HK-2 (cell line): ENCODE data around the gene IRAG1.

Experiments
- DNase-seq: peaks from one replicate; pipeline ENCODE4 v3.0.0-alpha.2; 2018; ENCODE audit not compliant: unreplicated experiment

The IRAG1 gene, protein sequence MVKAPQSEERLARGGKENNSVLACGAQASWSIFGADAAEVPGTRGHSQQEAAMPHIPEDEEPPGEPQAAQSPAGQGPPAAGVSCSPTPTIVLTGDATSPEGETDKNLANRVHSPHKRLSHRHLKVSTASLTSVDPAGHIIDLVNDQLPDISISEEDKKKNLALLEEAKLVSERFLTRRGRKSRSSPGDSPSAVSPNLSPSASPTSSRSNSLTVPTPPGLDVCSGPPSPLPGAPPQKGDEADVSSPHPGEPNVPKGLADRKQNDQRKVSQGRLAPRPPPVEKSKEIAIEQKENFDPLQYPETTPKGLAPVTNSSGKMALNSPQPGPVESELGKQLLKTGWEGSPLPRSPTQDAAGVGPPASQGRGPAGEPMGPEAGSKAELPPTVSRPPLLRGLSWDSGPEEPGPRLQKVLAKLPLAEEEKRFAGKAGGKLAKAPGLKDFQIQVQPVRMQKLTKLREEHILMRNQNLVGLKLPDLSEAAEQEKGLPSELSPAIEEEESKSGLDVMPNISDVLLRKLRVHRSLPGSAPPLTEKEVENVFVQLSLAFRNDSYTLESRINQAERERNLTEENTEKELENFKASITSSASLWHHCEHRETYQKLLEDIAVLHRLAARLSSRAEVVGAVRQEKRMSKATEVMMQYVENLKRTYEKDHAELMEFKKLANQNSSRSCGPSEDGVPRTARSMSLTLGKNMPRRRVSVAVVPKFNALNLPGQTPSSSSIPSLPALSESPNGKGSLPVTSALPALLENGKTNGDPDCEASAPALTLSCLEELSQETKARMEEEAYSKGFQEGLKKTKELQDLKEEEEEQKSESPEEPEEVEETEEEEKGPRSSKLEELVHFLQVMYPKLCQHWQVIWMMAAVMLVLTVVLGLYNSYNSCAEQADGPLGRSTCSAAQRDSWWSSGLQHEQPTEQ

GRCh38 chr11:10693509-10694081 lies at the start of gene IRAG1:
IRAG1 (minus strand) TSS chr11:10693755; CDS start chr11:10693602, 153 bp downstream.
- DNase-seq: no peak

GRCh38 chr11:10742460-10743208 lies 49.1 kb upstream of the IRAG1 start:
- DNase-seq: no peak

DNA sequence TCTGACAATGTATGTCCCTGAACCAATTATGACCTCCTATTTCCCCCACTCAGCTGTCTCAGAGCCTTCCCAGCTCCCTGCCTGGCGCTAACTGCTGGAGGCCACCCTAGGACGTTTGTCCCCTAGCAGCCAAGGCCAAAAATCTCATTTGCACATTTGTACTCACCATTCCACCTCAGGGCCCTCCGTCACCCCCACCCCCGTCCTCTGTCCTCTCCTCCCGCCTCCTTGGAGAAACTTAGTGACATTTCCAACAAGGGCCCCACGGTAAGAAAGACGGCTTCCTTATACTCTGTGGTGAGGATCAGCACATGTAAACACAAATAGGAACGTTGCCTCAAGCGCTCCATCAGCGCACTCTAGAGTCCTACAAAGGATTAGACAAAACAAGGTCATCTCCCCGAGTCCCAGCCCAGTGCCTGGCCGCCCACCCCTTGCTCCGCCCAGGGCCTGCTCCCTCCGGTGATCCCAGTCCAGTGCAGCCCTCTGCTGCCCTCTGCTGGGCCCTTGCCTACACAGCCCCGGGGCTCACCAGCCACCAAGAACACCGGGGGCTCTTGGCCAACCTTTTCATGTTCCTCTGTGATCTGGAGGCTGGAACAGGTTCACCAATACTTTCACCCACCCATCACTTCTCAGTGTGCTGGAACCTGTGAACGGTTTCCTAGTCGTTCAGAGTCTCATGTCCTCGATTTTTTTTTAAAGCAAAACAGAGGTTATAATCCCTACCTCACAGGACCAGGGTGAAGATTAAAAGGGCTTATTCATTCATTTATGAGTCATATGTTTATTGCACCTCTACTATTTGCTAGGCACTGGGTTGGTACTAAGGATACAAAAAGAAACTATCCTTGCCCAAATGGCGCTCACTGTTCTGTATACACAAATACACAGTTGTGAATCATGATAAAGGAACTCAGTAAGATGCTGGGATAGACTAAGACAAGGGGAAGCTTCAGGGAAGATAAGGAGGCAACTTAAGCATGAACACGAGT lies 42.2 kb upstream of the IRAG1 start:
- DNase-seq: peak; percentile 85

GRCh38 chr11:10731064-10731680 lies 37.6 kb upstream of the IRAG1 start:
- no peak for DNase-seq

DNA sequence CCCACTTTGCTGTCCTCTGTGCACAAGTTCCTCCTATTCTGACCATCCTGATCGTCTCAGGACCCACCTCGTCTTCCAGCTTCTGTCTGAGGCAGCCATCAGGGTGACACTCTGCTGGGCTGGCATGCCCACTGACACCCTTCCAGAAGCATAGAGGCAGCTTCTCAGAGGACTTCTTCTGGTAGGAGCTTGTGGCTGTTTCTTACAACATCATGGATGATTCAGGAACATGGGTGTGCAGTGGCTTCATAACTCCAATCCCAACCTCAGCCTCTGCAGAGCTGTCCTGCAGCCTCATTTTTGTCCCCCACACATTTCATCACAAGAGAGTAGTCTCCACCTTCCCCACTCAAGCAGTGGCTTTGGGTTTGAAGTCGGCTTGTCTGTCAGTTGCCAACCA lies 36.6 kb upstream of the IRAG1 start:
- DNase-seq: no peak

DNA sequence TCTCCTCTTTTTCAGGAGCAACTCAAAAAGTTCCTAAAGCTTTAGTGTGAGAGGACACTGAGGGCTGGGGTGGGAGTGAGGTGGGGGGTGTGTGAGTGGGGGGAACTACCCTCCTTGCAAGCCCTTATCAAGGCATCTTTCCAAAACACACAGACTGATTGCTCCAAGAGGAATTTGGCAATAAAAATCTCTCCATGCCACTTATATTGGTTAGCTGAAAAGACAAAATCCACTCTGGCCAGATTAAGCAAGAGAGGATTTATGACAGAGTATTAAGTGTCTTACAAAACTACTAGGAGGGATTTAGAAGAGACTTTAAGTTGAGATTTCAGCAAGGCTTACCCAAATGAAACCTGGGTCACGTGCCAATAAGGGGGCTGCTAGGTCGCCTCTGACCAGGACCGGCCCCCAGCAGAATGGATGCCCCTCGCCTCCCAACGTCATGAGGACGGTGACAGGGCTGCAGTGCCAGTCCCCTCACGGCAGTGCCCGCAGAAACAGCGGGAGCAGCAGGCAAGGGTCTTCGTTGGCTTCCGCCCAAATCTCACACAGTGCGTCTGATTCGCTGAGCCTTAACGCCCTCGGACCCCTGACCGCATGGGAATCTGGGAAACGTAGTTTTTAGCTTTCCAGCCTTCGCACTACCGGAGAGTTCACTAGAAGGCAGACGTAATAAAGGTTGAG lies 35.4 kb upstream of the IRAG1 start:
- no peak for DNase-seq

DNA sequence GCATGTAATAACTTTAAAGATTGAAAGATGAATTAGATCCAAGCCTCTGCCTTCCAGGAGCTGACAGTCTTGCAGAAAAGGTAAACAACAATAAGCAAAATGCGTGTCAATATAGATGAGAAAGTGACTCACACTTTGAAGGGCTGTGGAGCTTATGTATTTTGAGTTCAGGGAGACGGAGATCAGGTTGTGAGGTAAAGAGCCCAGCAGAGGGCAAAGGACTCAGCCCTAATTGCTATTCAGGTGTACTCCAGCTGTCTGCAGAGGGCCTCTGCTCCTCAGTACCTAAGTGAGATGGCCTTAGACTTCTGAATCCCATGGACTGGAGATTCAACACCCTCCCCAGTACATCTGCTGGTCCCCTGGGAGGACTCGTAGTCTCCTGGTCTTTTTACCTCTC lies 34.6 kb upstream of the IRAG1 start:
- DNase-seq: no peak

GRCh38 chr11:10727146-10727851 lies 33.7 kb upstream of the IRAG1 start:
- DNase-seq: no peak

DNA sequence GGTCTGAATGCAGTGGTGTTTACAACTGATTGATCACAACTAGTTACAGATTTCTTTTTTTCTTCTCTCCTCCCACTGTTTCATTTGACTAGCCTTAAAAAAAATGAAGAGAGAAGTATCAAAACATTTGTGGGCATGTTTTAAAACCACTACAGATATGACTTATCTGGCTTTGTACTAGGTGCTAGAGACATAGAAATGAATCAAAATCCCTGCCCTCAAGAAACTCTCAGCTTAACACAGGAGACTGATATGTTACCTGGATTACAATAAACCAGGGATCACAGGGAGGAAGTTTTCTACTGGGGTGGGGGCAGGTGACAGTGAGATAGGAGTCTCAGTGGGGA lies 32.3 kb upstream of the IRAG1 start:
- DNase-seq: no peak

DNA sequence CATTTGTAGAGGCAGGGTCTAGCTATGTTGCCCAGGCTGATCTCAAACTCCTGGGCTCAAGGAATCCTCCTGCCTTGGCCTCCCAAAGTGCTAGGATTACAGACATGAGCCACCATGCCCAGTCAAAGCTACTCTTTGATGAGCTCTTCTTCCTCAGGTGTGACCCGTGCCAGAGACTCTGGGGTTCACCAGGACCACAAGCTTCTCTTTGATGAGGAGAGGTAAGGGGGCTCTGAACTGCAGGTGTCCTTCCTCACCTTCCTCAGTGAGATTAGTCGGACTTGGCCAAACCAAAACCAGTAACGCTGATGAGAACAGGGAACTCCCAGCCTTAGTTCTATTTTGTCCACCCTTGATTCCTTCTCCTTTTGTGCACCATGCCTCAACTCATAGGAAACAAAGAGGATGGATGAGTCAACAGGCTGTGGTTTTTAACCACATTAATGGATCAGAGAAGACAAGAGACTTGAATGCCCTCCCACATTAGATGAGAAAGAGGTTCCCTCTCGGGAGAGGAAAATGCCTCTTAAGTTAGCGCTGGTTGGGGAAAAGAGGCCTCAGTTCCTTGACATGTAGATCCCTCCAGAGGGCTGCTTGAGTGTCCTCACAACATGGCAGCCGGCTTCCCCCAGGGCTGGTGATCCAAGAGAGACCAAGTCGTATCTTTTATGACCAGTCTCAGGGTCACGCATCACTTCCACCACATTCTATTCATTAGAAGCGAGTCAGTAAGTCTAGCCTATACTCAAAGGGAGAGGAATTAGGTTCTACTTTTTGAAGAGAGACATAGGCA lies 31.8 kb upstream of the IRAG1 start:
- DNase-seq: peak; percentile 27

- DNase-seq: no peak
Measured at GRCh38 chr11:10722307-10722706, 28.8 kb upstream of the IRAG1 start.

- DNase-seq: no peak
Measured at GRCh38 chr11:10720881-10721376, 27.4 kb upstream of the IRAG1 start.

DNA sequence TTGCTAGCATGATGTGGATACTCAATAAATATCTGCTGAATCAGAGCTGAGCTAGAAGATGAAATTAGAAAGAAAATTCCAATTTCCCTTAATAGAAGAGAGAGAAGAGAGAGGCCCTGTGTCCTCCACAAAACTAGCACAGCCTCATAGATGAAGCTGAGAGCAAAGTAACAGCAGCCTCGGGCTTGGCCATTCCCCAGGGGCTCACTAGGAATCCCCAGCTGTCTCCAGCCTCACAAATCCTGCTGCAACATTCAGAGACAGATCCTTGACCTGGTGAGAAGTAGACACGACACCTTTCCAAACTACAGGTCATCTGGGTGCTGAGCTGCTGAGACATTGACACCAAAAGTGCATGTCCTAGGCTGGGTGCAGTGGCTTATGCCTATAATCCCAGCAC lies 26.1 kb upstream of the IRAG1 start:
- no peak for DNase-seq

DNA sequence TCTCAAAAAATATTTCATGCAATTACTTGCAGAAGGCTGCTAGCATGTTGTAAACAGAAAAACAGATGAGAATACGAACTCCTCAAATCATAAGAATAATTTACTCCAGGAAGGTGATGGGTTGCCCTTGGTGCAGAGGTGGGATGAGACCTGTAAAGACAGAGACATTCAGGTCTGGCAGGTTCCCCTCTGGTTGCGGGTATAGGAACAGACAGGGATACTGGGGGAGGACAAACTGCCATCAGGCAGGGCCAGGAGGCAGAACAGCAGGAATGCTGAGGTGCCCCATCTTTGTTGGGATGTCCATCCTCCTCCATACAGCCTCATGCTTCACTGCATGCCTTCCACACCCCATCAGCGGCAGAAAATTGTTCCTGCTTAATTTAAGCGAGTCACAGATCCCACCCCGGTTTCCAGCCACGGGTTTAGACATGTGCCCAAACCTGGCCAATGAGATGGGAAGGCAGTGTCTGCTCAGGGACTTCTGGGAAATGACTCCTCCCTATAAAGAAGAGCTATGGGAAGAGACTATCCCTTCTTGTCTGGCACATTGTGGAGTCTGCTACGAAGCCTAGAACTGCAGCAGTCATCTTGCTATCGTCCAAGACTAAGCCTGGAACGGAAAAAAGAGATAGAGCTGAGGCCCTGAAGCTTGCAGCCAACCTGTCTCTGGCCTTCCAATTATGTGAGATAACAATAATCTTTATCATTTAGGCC lies 23.1 kb upstream of the IRAG1 start:
- no peak for DNase-seq

DNA sequence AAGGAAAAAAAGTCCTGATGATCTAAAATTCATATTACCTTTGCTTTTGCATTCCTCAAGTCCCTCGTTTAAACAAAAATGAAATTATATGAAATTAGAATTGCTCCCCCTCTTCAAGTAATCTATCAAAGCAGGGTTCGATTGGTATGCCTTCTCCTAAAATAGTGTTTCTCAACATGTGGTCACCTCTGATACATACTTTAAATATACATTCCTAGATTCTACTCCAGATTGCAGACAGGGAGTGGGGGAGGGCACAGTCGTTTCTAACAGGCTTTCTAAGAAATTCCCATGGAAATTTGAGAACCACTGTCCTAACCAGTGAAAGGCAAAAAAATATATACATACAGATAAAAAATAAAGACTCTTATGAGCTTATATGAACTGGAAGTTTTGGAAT lies 22.6 kb upstream of the IRAG1 start:
- DNase-seq: no peak

DNA sequence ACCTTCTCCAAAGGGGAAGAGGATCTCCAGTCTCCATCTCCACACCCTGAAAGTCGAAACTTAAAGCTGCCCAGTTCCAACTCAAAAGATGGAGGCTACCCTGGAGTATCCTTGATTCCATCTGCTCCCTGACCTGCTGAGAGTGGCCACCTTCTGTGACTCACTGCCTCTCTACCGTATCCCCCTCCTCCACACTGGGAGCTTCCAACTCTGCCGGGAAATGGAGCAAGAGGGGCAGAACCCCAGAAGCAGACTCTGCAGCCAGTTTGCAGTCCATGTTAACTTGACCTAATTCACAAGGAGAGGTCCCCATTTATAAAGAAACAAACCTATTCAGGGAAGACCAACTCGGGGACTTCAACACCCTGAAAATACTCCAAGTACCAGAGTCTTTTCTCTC lies 22.0 kb upstream of the IRAG1 start:
- no peak for DNase-seq
